ENCODE data around the gene MMP24.

Gene MMP24

DNA sequence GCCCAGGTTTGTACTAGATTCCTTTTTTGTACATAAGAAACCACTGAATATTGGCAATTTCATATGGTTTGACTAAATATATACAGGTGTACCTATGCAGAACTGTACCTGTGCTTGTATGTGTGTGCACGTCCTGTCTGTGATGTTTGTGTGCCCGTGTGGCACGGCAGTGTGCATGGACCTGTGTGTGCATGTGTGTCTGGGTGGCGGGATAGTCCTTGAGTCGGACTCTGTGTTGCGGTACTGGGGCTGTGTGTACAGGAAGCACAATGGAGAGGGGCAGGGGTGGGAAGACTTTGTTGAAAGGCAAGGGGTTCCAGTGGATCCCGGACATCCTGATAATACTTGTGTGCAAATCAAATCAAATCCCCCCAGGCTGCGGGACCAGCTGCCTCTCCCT, 69.2 kb downstream of the MMP24 start:
- DNase-seq (ENCODE audit: extremely low read depth, low read depth) = no peak
- no peak overlapping the region for H3K4me3 ChIP-seq (replicated peaks; ENCODE audit: low read depth, low read length)

DNA sequence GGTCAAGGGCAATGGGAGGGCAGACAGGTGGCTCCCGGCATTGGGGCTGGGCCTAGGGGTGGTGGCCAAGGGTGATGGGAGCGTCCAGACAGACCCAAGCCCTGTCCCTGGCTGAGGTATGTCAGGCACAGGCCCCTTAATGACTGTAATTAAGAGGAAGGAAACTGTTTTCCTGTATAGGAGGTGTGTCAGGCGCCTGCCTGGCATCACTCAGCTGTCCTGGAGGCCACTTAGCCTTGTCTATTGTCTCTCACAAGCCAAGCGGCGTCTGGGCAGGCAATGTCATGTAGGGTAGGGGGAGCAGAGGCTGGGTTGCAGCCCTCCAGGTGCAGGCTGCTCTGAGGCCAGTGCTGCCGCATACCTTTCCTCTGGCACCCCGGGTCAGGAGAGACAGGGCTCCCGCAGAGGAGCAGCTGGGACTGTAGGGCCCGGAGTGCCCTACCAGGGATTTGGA, 69.6 kb downstream of the MMP24 start:
- TF ChIP-seq, protein P1, sequence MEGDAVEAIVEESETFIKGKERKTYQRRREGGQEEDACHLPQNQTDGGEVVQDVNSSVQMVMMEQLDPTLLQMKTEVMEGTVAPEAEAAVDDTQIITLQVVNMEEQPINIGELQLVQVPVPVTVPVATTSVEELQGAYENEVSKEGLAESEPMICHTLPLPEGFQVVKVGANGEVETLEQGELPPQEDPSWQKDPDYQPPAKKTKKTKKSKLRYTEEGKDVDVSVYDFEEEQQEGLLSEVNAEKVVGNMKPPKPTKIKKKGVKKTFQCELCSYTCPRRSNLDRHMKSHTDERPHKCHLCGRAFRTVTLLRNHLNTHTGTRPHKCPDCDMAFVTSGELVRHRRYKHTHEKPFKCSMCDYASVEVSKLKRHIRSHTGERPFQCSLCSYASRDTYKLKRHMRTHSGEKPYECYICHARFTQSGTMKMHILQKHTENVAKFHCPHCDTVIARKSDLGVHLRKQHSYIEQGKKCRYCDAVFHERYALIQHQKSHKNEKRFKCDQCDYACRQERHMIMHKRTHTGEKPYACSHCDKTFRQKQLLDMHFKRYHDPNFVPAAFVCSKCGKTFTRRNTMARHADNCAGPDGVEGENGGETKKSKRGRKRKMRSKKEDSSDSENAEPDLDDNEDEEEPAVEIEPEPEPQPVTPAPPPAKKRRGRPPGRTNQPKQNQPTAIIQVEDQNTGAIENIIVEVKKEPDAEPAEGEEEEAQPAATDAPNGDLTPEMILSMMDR (IDR thresholded peaks at IDR 0.05; ENCODE audit: low read depth, low read length, missing control alignments) = no peak
- DNase-seq (ENCODE audit: extremely low read depth, low read depth) = no peak
- no peak overlapping the region for H3K4me3 ChIP-seq (replicated peaks; ENCODE audit: low read depth, low read length)

More for the DNA sequence above, 69.2 kb downstream of the MMP24 start:
- TF ChIP-seq, protein P1 (IDR thresholded peaks at IDR 0.05; ENCODE audit: low read depth, low read length, missing control alignments) = no peak

DNA sequence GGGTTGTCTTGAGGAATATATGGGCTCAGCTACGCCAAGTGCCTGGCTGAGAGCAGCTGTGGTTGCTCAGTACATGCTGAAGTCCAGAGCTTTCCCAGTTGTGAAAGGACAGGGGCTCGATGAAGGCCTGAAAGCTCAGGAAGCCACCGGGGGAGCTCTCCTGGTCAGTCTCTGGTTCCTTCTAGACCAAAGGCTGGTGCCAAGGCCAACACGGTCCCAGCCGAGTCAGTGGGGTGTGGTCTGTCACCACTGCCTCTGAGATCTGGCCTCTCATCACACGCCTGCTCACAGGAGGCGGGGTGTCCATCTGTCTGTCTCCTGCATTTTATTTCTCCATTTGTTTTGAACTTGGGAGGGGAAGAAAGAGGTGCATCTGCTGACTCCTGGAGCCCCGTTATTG, 70.7 kb downstream of the MMP24 start:
- DNase-seq (ENCODE audit: extremely low read depth, low read depth) = no peak

DNA sequence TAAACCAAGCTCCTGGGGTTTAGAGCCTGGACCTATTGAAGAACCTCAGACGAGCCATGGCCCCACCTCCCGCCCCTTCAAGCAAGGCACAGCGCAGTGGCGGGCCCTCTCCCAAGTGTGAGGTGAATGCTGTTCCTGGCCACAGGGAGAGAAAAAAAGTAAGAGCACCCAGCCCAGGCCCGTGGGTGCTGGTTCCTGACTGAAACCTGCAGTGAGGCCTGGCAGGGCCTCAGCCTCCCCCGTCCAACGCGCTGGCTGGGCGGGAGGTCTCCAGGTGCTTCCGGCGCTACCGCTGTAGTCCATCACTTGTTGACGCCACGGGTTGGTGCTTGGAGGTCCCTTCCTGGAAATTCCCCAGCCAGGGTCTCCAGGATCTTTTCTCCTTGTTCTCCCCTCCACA, 71.2 kb downstream of the MMP24 start:
- H3K4me3 ChIP-seq (replicated peaks; ENCODE audit: low read depth, low read length) = no peak overlapping the region
- no peak for DNase-seq (ENCODE audit: extremely low read depth, low read depth)
- TF ChIP-seq, protein P1 (IDR thresholded peaks at IDR 0.05; ENCODE audit: low read depth, low read length, missing control alignments) = no peak

More for the DNA sequence above, 70.7 kb downstream of the MMP24 start:
- H3K4me3 ChIP-seq (replicated peaks; ENCODE audit: low read depth, low read length) = no peak overlapping the region
- TF ChIP-seq, protein P1 (IDR thresholded peaks at IDR 0.05; ENCODE audit: low read depth, low read length, missing control alignments) = no peak

DNA sequence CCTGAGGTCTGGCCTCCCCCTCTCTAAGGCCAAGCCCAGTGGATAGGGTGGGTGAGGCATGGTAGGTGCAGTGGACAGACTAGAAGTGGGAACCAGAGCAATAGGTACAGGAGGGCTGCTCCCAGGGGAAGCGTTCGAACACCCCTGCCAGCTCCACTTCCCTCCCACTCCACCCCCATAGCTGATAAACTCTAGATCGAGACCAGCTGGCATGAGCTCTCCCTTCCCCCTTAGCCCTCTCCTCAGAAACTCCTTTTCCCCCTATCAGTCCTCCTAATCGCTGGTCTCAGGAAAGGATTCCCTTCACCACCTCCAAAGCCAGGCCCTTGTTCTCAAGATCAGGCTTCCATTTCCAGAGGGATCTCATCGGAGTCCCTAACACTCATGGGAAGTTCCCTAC, 71.8 kb downstream of the MMP24 start:
- TF ChIP-seq, protein P1 (IDR thresholded peaks at IDR 0.05; ENCODE audit: low read depth, low read length, missing control alignments) = no peak
- no peak overlapping the region for H3K4me3 ChIP-seq (replicated peaks; ENCODE audit: low read depth, low read length)

DNA sequence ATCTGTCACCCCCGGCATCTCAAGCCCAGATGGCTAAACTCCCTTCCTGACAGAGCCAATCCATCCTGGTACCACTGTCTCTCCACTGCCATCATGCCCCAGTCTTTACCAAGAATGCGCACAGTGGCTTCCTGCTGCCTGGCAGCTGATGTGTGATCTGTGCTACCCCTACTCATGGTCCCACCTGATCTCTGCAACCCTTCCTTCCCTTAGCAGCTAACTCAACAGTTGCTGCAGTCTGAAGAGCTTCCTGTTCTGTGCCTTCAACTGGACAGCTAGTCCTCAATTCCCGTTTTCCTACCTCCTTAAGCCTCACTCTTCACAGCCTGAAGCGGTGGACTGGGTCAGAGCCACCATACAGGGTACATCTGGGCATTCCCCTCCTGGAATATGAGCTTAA, 73.3 kb downstream of the MMP24 start:
- TF ChIP-seq, protein P1 (IDR thresholded peaks at IDR 0.05; ENCODE audit: low read depth, low read length, missing control alignments) = no peak

More for the DNA sequence above, 71.8 kb downstream of the MMP24 start:
- no peak for DNase-seq (ENCODE audit: extremely low read depth, low read depth)

More for the DNA sequence above, 73.3 kb downstream of the MMP24 start:
- no peak for DNase-seq (ENCODE audit: extremely low read depth, low read depth)
- H3K4me3 ChIP-seq (replicated peaks; ENCODE audit: low read depth, low read length) = no peak overlapping the region

All from HFF-Myc (cell line).